ENCODE results near the gene NANOS1.

DNA sequence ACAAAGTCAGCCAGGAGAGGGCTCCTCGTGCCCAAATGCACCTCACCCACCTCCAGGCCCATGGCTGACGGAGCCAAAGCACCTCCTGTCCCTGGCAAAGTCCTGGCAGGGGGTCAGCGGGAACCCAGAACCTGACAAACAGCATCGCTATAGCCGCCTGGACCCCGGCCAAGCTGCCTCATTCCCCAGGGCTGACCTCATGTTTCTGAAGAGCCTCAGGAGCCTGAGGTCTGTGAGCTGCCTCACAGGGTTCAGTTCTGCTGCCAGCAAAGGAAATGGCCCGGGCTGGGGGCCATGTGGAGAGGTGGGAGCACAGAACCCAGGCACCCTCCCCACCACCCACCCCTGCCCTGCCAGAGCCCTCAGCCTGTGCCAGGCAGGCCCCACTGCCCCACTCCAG, 4.2 kb upstream of the NANOS1 start:
- no peak for TF ChIP-seq POLR2A (IDR thresholded peaks at IDR 0.05)
- TF ChIP-seq, protein P1, sequence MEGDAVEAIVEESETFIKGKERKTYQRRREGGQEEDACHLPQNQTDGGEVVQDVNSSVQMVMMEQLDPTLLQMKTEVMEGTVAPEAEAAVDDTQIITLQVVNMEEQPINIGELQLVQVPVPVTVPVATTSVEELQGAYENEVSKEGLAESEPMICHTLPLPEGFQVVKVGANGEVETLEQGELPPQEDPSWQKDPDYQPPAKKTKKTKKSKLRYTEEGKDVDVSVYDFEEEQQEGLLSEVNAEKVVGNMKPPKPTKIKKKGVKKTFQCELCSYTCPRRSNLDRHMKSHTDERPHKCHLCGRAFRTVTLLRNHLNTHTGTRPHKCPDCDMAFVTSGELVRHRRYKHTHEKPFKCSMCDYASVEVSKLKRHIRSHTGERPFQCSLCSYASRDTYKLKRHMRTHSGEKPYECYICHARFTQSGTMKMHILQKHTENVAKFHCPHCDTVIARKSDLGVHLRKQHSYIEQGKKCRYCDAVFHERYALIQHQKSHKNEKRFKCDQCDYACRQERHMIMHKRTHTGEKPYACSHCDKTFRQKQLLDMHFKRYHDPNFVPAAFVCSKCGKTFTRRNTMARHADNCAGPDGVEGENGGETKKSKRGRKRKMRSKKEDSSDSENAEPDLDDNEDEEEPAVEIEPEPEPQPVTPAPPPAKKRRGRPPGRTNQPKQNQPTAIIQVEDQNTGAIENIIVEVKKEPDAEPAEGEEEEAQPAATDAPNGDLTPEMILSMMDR (IDR thresholded peaks at IDR 0.05) = no peak
